GM12878 (cell line): Measurements from ENCODE around the gene EYA2.

Source experiments
- CEBPB ChIP-seq, 2 experiments: fragments of 150-350 bp in 1 of 2; IDR thresholded peaks; 2 replicates each; pipeline ENCODE4 v1.6.1; 2012 to 2014; ENCODE audit warnings: low read depth in 2 of 2, low read length in 2 of 2, borderline replicate concordance in 1 of 2, inconsistent platforms in 1 of 2
- FOS ChIP-seq: IDR thresholded peaks from 3 replicates; pipeline ENCODE4 v1.6.1; 2011; ENCODE audit warnings: borderline replicate concordance; ENCODE audit not compliant: insufficient read length; ENCODE audit errors: extremely low read depth

DNA sequence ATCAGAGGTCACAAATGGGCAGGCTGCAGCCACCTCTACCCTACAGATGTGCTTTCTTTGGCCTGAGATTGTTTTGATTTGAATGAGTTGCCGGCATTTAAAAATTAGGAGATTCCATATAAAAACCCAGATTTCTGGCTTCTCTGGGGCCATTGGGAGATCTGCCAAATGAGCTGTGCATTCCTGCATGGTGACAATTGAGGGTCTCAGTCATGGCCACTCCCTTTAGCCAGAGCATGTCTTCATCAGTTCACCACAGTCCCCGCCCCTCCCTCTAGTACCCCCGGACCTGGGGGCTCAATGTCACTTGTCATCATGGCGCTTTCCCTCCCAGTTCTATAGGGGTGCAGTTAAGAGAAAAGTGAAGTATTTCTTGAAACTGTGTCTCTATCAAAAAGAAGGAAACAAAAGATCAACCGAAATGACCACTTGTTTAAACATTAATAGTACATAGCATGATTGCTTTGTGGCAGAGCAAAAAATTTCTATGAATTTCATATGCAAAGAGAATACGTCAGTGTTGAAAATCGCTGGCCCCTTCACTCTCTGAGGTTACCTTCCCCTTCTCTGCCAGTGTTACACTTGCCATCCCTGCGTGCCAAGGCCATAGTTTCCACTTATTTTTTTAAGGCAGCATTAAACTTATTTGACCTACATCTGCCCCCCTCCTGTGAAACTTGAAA lies 21.1 kb downstream of the EYA2 start:
- TF ChIP-seq FOS (no peak), CEBPB (IDR thresholded peaks at IDR 0.05; ENCODE audit: borderline replicate concordance in 1 of 2, low read depth in 2 of 2, low read length in 2 of 2) (no peak)
